COLO668 (cell line): ENCODE results near the gene CAMK1D.

Experiments
- DNase-seq: peaks from one replicate; lab custom pipeline; 2025; ENCODE audit not compliant: unreplicated experiment; lab: John Stamatoyannopoulos, UW

CAMK1D gene

DNA sequence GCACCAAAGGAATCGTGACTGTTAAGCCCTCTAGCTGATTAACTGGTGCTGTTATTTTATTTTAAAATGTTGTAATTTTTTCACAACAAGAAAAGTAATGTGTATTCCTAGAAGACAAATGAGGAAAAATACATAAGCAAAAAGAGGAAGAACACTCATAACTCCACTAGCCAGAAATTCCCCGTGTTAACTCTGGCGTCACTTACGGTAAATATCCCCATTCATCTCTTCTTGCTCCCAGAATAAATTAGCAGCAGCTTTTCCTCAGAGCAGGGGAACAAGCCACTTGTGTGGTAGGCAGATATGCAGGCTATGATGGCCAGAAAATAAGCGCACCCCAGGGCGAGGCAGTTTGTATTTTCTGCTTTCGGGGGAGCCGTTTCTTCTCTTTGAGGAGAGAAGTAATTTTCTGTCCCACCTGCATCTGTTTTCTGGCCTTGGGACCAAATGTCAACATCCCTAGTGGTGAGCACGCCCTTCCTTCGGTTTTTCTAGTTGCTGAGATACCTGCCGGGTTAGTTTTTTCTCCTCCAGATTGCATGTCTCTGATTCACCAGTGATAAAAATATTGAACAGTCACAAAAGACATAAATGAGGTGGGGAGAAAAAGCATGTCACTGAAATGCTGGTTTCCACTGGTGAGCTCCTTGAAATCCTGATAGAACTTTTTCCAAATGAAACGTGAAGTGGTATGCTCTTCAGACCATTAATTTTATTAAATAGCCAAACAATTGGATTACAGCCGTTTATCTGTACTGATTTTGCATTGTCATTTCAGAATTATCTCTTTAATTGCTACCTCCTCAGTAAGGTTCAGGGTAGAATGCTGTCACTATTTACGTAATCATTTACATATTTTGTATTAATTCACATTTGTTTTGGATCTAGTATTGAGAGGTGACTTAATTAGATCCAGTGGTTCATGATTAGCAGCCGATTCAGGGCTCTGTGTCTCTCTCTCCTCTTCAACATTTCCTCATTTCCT, 268.1 kb downstream of the CAMK1D start:
- DNase-seq: peak; percentile 20

DNA sequence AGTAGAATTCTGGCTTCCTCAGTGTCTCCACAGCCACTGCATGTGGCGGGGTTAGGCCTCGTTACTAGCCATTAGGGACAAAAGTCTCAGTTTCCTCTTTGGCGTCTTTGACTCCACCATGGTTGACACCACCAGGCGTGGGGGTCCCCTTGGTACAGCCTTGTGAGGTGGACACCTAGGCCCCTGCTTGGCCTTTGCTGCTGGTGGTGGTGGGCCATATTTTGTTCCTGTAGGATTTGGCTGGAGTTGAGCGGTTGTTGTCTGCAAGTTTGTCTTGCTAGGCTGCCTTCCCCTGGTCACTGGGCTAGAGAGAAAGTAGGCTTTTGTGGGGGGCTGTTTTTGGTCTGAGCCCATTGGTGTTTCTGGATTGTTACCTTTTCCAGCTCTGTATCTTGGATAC, 272.7 kb downstream of the CAMK1D start:
- DNase-seq: no peak

DNA sequence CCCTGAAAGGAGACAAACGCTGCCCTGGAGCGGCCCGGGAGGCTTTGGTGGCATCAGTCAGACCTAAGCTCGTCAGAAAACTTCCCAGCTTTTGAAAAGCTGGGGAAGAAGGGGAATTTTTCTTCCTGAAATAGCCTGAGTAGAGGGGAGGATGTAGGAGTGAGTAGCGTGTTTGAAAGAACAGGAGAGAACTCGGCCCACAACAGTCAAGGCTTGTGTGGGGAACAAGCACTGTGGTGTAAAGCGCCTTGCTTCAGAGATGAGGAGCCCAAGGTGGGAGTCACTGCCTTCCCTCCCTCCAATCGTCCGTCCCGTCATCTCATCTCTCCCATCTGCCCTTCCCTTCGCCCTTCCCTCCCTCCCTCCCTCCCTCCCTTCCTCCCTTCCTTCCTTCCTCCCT, 273.3 kb downstream of the CAMK1D start:
- DNase-seq: no peak

DNA sequence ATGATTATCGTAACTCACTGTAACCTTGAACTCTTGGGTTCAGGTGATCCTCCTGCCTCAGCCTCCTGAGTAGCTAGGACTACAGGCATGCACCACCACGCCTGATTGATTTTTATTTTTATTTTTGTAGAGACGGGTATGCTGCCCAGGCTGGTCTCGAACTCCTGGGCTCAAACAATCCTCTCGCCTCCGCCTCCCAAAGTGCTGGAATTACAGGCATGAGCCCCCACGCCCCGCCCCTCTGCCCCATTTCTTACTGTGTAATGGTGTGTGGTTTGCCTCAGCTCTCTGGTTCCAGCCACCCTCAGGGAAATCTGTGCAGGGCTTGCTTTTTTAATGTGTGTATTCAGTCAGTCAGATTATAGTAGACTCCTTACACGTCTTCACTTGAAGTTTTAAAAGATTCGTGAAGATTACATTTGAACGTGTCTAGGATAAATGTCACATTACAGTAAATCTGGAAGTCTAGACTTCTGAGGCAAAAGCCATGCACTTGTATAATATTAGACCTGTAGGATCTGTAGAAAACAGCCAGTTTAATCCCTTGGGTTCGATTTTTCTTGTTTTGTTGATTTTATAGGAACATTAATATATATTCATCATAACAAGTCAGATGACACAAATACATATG, 276.2 kb downstream of the CAMK1D start:
- DNase-seq: no peak

DNA sequence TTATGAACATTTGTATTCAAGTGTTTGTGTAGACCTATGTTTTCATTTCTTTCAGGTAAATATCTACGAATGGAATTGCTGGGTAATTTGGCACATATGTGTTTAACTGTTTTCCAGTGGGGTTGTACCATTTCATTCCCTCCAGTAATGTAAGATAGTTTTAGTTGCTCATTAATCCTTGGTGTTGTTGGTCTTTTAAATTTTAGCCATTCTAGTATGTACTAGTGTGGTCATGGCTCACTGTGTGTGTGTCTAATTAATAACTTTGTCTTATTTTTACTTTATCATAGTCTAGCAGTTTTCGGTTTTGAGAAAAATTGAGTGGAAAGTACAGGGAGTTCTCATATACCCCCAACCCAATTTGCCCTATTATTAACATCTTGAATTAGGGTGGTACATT, 278.8 kb downstream of the CAMK1D start:
- DNase-seq: no peak

DNA sequence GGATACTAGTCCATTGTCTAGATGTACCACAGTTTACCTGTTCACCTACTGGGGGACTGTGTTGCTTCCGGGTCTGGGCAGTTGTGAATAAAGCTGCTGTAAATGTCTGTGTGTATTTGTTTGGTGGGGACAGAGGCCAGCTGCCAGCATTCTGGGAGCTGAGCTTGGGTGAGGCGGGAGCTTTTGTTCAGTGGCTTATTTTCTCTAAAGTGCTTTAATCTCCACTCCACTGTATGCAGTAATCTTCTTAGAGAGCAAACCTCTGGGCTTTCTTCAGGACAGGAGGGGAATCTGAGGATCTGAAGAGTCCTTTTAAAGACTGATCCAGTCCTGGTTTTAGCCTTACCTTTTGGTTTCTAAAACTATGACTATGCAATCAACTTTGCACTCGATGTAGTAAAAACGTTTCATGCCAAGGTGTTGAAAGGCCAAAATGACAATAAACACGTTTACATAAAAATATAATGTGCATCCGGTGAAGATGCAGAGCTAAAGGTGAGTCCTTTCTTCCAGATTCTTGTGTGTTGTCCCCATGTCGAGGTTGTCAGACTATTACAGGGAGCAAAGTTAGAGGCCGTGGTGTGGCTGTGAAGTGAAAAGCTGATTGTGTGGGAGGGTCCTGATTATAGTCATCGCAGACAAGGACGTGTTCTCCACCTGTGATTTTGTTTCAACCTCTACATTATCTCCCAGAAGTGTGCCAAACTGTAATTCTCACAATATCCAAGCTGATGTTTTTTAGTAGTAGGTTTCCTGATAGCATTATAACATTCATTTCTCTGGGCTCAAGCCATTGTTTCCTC, 279.8 kb downstream of the CAMK1D start:
- DNase-seq: peak; percentile 39

DNA sequence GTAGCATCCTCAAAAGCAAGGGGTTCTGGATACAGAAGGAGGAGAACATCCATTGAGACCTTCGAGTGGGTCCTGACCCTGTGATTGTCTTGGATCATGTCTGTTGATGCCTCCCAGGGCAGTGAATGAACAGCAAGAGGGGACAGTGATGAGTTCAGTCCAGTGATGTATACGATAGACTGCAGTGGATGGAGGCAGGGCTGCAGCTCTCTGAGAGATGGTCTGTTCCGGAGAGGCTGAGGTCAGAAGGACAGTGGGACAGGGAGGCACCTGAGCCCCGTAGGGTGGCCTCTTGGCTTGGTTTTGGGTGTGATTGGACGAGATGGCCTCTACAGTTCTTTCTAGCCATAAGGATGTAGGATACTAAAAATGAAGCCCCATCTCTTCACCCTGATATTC, 280.4 kb downstream of the CAMK1D start:
- no peak for DNase-seq

DNA sequence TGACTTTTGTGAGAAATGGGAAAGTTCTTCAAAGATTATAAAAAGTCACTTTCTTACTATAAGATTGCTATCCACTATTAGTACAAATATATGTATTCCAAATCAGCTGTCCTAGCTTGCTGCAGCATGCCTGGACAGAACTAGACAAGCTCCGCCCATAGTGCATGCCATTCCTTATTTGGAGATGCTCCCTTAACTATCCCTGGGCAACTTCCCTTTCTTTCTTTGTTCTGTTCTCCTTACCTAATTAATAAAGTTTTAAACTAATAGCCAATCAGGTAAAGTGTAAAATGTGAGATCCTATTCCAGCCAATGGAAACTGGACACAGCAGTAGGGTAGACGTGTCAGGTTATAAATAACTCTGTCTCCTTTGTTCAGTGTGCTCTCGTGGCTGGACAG, 281.9 kb downstream of the CAMK1D start:
- peak; percentile 10 for DNase-seq

DNA sequence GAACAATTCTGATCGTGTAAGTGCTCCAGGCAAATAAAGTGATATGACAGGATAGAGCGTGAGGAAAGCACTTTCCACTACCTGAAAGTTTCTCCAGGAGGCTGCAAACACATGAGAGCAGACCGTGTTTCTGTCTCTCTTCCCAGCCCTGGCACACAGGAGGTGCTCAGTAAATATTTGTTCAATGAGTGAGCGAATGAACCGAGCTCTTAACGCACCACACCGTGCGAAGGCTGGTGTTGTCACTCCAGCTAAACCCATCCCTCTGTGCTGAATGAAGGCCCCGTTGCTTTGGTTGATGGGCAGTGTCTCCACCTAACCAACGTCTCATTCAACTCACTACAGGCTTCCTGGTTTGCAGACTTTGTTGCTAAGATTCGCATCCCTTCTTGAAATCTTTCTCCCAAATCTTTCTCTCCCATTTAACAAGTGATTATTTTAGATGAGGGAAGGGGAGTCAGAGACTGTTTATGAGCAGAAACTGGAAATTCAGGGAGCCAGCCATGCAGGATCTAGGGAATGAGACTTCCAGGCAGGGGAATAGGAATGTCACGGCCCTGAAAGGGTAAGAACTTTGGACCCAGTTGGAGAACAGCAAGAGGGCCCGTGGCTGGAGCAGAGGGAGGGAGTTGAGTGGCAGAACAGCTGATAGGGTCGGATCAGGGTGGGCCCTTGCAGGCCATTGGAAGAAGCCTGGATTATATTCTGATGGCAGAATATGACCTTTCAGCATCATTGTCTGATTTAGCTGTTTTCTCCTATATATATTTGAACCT, 282.6 kb downstream of the CAMK1D start:
- peak; percentile 75 for DNase-seq

DNA sequence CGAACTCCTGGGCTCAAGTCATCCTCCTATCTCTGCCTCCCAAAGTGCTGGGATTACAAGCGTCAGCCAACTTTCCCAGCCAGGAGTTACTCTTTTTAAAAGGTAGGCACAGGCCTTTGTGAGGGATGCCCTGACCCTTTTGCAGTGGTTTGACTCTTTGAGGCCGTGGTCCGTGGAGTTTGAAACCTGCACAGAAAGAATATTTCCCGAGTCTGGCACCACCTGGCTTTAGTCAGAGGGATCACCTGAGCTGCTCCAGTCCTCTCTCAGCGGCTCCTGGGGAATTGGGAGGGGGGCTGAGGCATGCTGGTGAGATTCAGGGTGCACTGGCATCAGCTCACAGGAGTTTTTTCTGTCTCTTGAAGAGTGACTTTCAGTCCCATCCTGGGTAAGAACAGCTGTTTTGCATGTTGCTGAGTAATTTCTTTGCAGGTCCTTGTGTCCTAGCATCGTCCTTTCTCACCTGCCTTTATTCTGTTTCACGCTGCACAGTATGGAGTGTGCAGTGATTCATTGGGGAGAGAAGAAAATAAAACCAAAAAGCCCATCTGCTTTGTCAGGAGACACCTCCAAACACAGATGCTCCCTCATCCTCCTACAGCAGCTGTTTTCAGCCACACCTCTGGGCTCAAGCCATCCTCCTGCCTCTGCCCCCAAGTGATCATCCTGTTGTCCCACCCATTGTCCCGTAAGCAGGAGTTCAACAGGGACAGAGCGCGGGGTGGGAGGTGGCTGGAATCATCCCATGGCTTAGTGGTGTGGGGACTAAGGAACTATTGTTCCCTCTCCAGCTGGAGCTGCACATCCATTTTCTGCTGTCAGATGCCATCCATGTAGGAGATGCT, 284.7 kb downstream of the CAMK1D start:
- DNase-seq: peak; percentile 4

DNA sequence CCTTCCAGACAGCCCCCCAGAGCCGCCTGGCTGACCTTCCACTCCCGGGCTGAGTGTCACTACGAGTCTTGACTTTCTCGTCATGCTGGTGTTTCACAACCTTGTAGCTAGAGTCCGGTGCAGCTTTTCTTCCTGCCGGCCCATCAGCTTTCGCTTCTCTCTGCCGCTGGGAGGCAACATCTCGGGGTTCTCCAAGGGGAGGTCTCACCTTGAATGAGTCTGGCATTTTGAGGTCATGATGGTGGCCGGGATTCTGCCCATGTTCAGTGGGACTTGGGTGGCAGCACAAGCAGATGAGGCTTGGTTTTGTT, 285.2 kb downstream of the CAMK1D start:
- no peak for DNase-seq

DNA sequence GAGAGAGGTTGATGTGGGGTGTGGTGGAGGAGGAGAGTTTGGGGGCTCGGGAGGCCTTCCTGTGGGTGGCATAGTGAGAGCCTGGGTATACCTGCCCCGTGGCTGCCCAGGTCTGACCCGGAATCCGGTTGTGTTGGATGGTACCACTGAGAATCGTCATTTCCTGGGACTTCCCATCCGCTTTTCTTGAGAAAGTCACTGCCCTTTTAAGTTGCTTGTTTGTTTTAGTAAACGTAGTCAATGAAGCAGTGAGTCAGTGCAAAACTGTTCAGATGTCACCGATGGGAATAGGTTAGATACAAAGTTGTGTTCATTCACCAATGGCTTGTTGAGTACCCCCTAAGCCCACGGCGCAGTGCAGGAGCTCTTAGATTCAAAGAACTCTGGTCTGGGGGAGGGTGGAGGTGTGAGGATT, 285.8 kb downstream of the CAMK1D start:
- no peak for DNase-seq

DNA sequence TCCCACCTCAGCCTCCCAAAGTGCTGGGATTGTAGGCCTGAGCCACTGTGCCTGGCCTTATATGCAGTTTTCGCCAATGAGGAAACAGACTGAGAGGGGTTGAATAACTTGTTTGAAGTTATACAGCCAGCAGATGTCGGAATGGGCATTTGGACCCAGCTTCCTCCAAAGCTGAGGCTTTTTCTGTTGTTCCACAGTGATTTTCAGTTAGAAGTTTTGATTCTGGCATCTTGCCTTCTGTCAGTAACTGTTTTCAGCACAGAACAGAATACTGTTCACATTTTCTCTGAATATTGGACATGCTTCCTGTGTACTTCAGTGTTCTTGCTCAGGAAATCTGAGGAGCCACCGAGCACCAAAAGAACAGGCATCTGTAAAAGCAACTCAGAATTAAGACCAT, 287.2 kb downstream of the CAMK1D start:
- DNase-seq: no peak

DNA sequence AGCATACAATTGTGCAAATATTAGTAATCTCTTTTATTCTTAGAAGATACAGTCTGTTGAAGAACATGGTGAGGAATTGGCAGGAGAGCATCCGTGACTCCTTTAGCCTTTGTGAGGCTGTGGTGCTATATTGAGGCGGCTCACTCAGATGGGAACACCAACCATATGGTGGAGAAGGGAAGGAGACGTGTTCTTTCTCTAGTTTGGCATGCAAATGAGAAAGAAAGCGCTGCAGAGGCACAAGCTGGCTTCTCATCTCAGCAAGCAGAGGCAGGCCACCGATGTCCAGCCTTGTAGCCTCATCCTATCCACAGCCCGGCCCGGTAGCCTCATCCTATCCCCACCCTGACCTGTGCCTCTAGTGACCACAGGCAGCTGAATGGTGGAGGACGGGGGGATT, 288.3 kb downstream of the CAMK1D start:
- DNase-seq: no peak

DNA sequence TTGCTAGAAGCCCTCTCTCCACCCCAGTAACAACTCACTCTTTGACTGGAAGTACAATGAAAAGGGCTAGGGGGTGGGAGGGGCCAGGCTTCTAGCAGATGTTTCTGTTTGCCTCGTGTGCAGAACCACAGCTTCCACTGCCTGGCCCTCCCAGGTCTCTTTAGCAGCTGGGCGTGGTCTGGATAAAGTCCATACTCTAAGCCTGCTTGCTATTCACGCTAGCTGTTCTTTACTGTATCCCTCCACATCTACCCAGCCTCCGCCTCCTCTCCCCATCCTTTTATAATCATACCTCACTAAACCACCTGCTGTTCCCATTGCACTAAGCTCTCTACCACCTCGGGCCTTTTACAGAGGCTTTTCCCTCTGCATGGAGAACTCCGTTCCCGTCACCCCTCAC, 288.8 kb downstream of the CAMK1D start:
- peak; percentile 87 for DNase-seq

DNA sequence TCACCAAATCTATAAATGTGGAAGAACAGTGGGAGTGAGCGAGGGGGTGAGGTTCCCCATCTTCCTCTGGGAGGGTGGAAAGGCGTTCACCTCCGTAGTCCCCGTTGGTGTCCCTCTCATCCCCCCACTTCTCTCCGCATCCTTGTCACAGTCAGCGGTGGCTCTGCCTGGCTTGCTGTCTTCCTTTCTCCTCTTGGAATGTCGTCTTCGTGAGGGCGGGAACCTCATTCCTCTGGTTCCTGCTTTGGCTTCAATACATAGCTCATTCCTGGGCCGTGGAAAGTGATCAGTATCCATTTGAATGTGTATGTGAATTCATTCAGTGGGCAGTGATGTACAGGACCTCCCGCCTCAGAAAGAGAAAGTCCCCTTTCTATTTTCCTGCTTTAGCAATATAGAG, 289.4 kb downstream of the CAMK1D start:
- DNase-seq: no peak

DNA sequence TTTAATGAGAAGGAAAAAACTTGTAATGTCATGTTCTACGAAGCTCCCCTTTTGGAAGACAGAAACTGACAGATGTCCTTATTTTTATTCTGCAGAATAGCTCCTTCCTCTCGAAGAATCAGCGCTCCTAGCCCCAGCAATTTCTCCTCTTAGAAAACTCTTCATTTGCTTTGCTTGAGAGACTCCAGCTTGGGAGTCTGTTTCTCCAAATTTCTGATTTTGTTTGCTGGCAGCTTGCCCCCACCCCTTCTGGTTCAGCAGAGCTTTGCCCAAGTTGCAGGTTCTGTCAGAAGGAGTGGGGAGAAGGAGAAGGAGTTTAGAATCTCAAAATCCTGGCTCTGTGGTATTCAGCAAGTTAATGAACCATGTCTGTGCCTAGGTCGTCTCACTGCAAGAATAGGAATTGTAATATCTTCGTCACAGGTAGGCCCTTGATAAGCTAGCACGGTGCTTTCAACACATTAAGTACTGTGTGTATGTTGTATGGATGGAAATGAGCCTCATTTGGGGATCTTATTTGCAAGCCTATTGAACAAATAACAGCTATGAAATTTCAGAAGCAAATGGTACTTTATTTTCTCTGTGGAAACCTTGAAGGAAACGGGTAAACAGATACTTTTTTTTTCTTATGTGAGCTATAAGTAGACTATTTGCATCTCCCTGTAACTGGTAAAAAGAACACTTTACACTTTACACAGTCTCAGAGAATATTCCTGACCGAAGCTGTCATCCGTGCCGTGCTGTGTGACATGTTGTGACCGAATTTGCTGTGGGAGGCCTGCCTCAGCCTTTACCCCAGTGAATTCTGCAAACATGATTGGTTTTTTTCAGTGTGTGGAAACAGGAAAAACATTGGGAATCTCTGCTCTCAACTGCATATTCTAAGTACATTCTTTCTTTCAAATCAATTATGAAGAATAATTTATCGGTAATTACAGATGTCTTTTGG, 290.9 kb downstream of the CAMK1D start:
- no peak for DNase-seq

DNA sequence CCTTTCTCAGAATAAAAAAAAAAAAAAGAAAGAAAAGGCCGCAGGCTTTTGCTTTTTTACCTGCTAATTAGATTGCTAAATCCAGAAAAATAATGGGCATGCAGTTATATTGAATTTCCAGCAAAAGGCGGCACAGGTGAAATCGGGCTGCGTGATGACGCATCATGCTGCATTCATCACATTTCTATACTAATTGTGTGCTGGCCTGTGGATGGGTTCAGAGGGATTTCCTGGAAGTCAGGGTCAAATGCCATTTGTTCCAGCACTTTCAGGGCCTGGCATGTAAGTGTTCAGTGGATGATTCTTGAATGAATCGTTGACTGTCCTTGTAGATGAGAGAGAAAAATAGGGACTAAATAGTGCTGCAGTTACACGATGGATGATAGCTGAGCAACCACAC, 292.7 kb downstream of the CAMK1D start:
- no peak for DNase-seq

DNA sequence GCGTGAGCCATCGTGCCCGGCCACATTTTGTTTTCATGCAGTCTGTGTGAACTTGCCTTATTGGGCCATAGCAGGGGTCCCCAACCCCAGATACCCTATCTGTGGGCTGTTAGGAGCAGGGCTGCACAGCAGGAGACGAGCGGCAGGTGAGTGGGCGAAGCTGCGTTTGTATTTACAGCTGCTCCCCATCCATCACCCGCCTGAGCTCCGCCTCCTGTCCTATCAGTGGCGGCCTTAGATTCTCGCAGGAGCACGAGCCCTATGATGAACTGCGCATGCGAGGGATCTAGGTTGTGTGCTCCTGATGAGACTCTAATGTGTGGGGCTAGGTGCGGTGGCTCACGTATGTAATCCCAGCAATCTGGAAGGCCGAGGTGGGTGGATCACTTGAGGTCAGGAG, 293.9 kb downstream of the CAMK1D start:
- no peak for DNase-seq
